H9 (cell line): ENCODE data around the gene SNX5. TPM values are rescaled to one million over a fixed set of nuclear protein-coding genes. Genes with fewer than 3 reads are reported as not detected.

ENCODE experiments used
- DNase-seq: peaks from one replicate; pipeline ENCODE4 v3.0.0-alpha.2; 2017
- H2AFZ ChIP-seq: one replicate; pipeline ENCODE4 v1.6.1; 2013; ENCODE audit warnings: mild to moderate bottlenecking, low read length, control low read depth, moderate library complexity
- H2AK5ac ChIP-seq: 2 replicates; pipeline ENCODE4 v1.6.1; 2013; ENCODE audit warnings: low read length, control low read depth, mixed read lengths; ENCODE audit not compliant: insufficient read length
- H2BK120ac ChIP-seq: one replicate; pipeline ENCODE4 v1.6.1; 2013; ENCODE audit warnings: low read depth, mild to moderate bottlenecking, low read length, control low read depth, inconsistent platforms; ENCODE audit not compliant: poor library complexity, severe bottlenecking
- H2BK12ac ChIP-seq: 2 replicates; pipeline ENCODE4 v1.6.1; 2013; ENCODE audit warnings: low read length, control low read depth, mixed read lengths, low read depth; ENCODE audit not compliant: insufficient read length
- H2BK15ac ChIP-seq: 2 replicates; pipeline ENCODE4 v1.6.1; 2013; ENCODE audit warnings: low read depth, low read length, control low read depth
- H2BK20ac ChIP-seq: one replicate; pipeline ENCODE4 v1.6.1; 2013; ENCODE audit warnings: low read depth, mild to moderate bottlenecking, low read length, control low read depth, inconsistent platforms; ENCODE audit not compliant: poor library complexity, severe bottlenecking
- H2BK5ac ChIP-seq: 2 replicates; pipeline ENCODE4 v1.6.1; 2013; ENCODE audit warnings: low read length, control low read depth, mixed read lengths; ENCODE audit not compliant: insufficient read length
- H3K14ac ChIP-seq: 2 replicates; pipeline ENCODE4 v1.6.1; 2013; ENCODE audit warnings: low read length, control low read depth; ENCODE audit not compliant: insufficient read depth
- H3K18ac ChIP-seq: 2 replicates; pipeline ENCODE4 v1.6.1; 2013; ENCODE audit warnings: low read depth, mild to moderate bottlenecking, mixed read lengths, low read length, control low read depth; ENCODE audit not compliant: insufficient read length
- H3K23ac ChIP-seq: 2 replicates; pipeline ENCODE4 v1.6.1; 2013; ENCODE audit warnings: low read length, control low read depth, mixed read lengths, low read depth; ENCODE audit not compliant: insufficient read length
- H3K23me2 ChIP-seq: 2 replicates; pipeline ENCODE4 v1.6.1; 2013; ENCODE audit warnings: low read depth, mild to moderate bottlenecking, mixed read lengths, low read length, control low read depth; ENCODE audit not compliant: insufficient read length, poor library complexity, severe bottlenecking
- H3K27ac ChIP-seq: 2 replicates; pipeline ENCODE4 v1.5.1; 2013; ENCODE audit warnings: low read length, control low read depth, mixed read lengths, low read depth; ENCODE audit not compliant: insufficient read length
- H3K27me3 ChIP-seq: 2 replicates; pipeline ENCODE4 v1.6.1; 2013; ENCODE audit warnings: low read length, control low read depth, inconsistent platforms; ENCODE audit not compliant: insufficient read depth
- H3K4ac ChIP-seq: 2 replicates; pipeline ENCODE4 v1.6.1; 2013; ENCODE audit warnings: low read depth, mild to moderate bottlenecking, control low read depth, inconsistent platforms, low read length, moderate library complexity
- H3K4me1 ChIP-seq: 2 replicates; pipeline ENCODE4 v1.6.1; 2013; ENCODE audit warnings: low read length, control low read depth, inconsistent platforms; ENCODE audit not compliant: insufficient read depth
- H3K4me2 ChIP-seq: 2 replicates; pipeline ENCODE4 v1.6.1; 2013; ENCODE audit warnings: low read length, control low read depth, mixed read lengths; ENCODE audit not compliant: insufficient read length, insufficient read depth
- H3K56ac ChIP-seq: 2 replicates; pipeline ENCODE4 v1.6.1; 2013; ENCODE audit warnings: low read depth, mild to moderate bottlenecking, mixed read lengths, low read length, control low read depth; ENCODE audit not compliant: insufficient read length
- H3K79me1 ChIP-seq: 2 replicates; pipeline ENCODE4 v1.6.1; 2013; ENCODE audit warnings: low read depth, mild to moderate bottlenecking, moderate library complexity, low read length, control low read depth, inconsistent platforms; ENCODE audit not compliant: insufficient read depth, poor library complexity, severe bottlenecking
- H3K79me2 ChIP-seq: 2 replicates; pipeline ENCODE4 v1.6.1; 2013; ENCODE audit warnings: low read length, control low read depth, inconsistent platforms; ENCODE audit not compliant: insufficient read depth
- H3K9ac ChIP-seq: 2 replicates; pipeline ENCODE4 v1.6.1; 2013; ENCODE audit warnings: low read length, control low read depth, mixed read lengths; ENCODE audit not compliant: insufficient read length; ENCODE audit errors: extremely low read depth
- H3K9me3 ChIP-seq: one replicate; pipeline ENCODE4 v1.6.1; 2013; ENCODE audit warnings: low read depth, low read length, inconsistent platforms; ENCODE audit not compliant: control insufficient read depth
- H3T11ph ChIP-seq: one replicate; pipeline ENCODE4 v1.6.1; 2013; ENCODE audit warnings: mild to moderate bottlenecking, low read length, control low read depth, inconsistent platforms
- H4K20me1 ChIP-seq: one replicate; pipeline ENCODE4 v1.6.1; 2013; ENCODE audit not compliant: control insufficient read depth, insufficient read length, insufficient read depth
- H4K5ac ChIP-seq: 2 replicates; pipeline ENCODE4 v1.6.1; 2013; ENCODE audit warnings: low read depth, mild to moderate bottlenecking, mixed read lengths, low read length, control low read depth; ENCODE audit not compliant: insufficient read length
- H4K8ac ChIP-seq: replicated peaks from 2 replicates; pipeline ENCODE4 v1.6.1; 2013; ENCODE audit warnings: low read length, control low read depth, mixed read lengths, low read depth; ENCODE audit not compliant: insufficient read length
- H4K91ac ChIP-seq: 2 replicates; pipeline ENCODE4 v1.6.1; 2013; ENCODE audit warnings: low read depth, mild to moderate bottlenecking, moderate library complexity, mixed read lengths, low read length, control low read depth; ENCODE audit not compliant: insufficient read length
- H3K27ac Mint-ChIP-seq, 3 experiments: 2 replicates in 2 of 3; 3 replicates in 1 of 3; pipeline ENCODE4 v1.8.0; 2020 to 2021; ENCODE audit warnings: mixed read lengths in 3 of 3, mild to moderate bottlenecking in 1 of 3, moderate library complexity in 1 of 3
- H3K27me3 Mint-ChIP-seq: 2 replicates; pipeline ENCODE4 v1.8.0; 2021; ENCODE audit warnings: low read depth, mild to moderate bottlenecking, moderate library complexity, mixed read lengths
- H3K36me3 Mint-ChIP-seq, 3 experiments: 2 replicates in 2 of 3; 3 replicates in 1 of 3; pipeline ENCODE4 v1.8.0; 2020 to 2021; ENCODE audit warnings: low read depth in 3 of 3, mixed read lengths in 3 of 3; ENCODE audit not compliant: insufficient read depth in 1 of 3
- H3K4me1 Mint-ChIP-seq, 2 experiments: 2 replicates each; pipeline ENCODE4 v1.8.0; 2020; ENCODE audit warnings: mixed read lengths in 2 of 2
- H3K4me3 Mint-ChIP-seq, 2 experiments: 2 replicates in 1 of 2; 3 replicates in 1 of 2; pipeline ENCODE4 v1.8.0; 2020 to 2021; ENCODE audit warnings: mild to moderate bottlenecking in 2 of 2, mixed read lengths in 2 of 2, moderate library complexity in 1 of 2
- H3K9me3 Mint-ChIP-seq, 2 experiments: 2 replicates in 1 of 2; 3 replicates in 1 of 2; pipeline ENCODE4 v1.8.0; 2020; ENCODE audit warnings: mild to moderate bottlenecking in 2 of 2, mixed read lengths in 2 of 2, moderate library complexity in 1 of 2
- CTCF ChIP-seq: fragments of 200-600 bp; sonication (generic); conservative IDR thresholded peaks from 3 replicates; pipeline ENCODE4 v1.8.0; 2021; ENCODE audit warnings: antibody characterized with exemption, mild to moderate bottlenecking
- WGBS: extraction: QIAGEN DNeasy Blood & Tissue Kit; methylation state at CpG from one replicate; pipeline ENCODE4 v1.1.7; 2013; ENCODE audit warnings: missing lambda C conversion rate, low lambda C conversion rate, mixed read lengths; ENCODE audit not compliant: insufficient read length; ENCODE audit errors: extremely low coverage; 5-methylcytosine and 5-hydroxymethylcytosine counted together
- total RNA-seq: library from RNA; stranded (reverse); gene quantifications from 2 replicates; pipeline ENCODE4 v1.2.1, GENCODE V29; 2021

SNX5 gene
- total RNA-seq, 1 experiment from 2014 or later, result 194 TPM

GRCh38 chr20:17925141-17925939 lies 43.3 kb downstream of the SNX5 start:
- WGBS, result no CpG with 5 or more reads among the region's 11 CpGs

More at GRCh38 chr20:17925141-17925939, 43.3 kb downstream of the SNX5 start:
- H2BK20ac ChIP-seq, result no peak overlapping the region
- no peak overlapping the region for H2AFZ ChIP-seq
- H2BK12ac ChIP-seq, result no peak overlapping the region
- no peak overlapping the region for H3K4ac ChIP-seq
- no peaks in the 10 kb centered on the region for H3K9me3 Mint-ChIP-seq
- H3K36me3 Mint-ChIP-seq, result peaks cover 0 to 2% (median 0%) of the 10 kb centered on the region in 3 experiments; a peak in 1 of 7 replicates
- H4K5ac ChIP-seq, result no peak overlapping the region
- no peak overlapping the region for H4K8ac ChIP-seq
- no peak for TF ChIP-seq CTCF
- H4K20me1 ChIP-seq, result no peaks in the 10 kb centered on the region
- no peak overlapping the region for H2AK5ac ChIP-seq
- H3K79me2 ChIP-seq, result no peaks in the 10 kb centered on the region
- H3K79me1 ChIP-seq, result no peaks in the 10 kb centered on the region
- no peak overlapping the region for H3K9ac ChIP-seq
- H3K4me1 ChIP-seq, result no peaks in the 10 kb centered on the region
- H4K91ac ChIP-seq, result no peak overlapping the region
- H3K23me2 ChIP-seq, result no peaks in the 10 kb centered on the region
- H3K27ac ChIP-seq, result no peak overlapping the region
- H3K14ac ChIP-seq, result no peak overlapping the region
- no peak overlapping the region for H2BK5ac ChIP-seq
- H3K27ac Mint-ChIP-seq, result no peak overlapping the region; a peak in 1 of 7 replicates
- no peak overlapping the region for H3K23ac ChIP-seq
- H2BK15ac ChIP-seq, result no peak overlapping the region
- no peaks in the 10 kb centered on the region for H3K9me3 ChIP-seq
- peaks cover 10 to 18% of the 10 kb centered on the region in 2 experiments for H3K4me1 Mint-ChIP-seq
- no peak for DNase-seq
- H3K27me3 ChIP-seq, result no peaks in the 10 kb centered on the region
- no peak overlapping the region for H3K4me3 Mint-ChIP-seq
- no peak overlapping the region for H3K56ac ChIP-seq
- peaks cover 7% of the 10 kb centered on the region for H3K27me3 Mint-ChIP-seq
- no peak overlapping the region for H3T11ph ChIP-seq
- H3K18ac ChIP-seq, result no peak overlapping the region
- no peak overlapping the region for H3K4me2 ChIP-seq
- no peak overlapping the region for H2BK120ac ChIP-seq
